ENCODE data around the gene CRK.
"Not testable (repeated sequence)": the region's sequence is repeated elsewhere in the genome, so short reads cannot be mapped to it uniquely, and the experiment has no call there.

CRK gene

DNA sequence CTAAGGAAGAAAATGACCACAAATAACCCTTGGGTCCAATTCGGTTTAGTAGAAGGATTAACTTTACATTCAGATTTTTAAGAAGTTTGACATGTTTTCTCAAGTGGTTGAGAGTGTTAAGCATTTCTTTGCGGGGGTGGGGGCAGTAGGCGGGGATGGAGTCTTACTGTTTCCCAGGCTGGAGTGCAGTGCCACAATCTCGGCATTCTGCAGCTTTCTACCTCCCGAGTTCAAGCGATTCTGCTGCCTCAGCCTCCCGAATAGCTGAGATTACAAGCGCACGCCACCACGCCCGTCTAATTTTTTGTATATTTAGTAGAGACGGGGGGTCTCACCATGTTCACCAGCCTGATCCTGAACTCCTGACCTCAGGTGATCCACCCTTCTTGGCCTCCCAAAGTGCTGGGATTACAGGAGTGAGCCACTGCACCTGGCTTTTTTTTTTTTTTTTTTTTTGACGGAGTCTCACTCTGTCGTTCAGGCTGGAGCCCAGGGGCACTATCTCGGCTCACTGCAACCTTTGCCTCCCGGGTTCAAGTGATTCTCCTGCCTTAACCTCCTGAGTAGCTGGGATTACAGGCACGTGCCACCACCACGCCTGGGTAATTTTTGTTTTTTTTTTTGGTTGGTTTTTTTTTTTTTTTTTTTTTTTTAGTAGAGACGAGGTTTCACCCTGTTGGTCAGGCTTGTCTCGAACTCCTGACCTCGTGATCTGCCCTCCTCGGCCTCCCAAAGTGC is 68.4 kb downstream of the CRK start:
- not testable (repeated sequence) for DNase-seq (ENCODE audit: low read depth in 2 of 2)

DNA sequence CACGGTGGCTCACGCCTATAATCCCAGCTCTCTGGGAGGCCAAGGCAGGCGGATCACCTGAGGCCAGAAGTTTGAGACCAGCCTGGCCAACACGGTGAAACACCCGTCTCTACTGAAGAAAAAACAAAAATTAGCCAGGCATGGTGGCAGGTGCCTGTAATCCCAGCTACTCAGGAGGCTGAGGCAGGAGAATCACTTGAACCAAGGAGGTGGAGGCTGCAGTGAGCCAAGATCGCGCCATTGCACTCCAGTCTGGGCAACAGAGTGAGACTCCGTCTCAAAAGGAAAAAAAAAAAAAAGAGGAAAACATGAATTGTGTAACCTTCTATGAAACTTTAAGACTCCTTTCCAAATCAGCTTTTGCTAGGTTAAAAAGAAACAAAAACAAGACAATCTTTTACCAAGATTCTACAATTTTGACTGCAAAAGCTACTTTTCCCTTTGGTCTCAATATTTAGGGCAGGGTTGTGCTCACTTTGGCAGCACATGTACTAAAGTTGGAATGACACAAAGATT is 69.3 kb downstream of the CRK start:
- DNase-seq (ENCODE audit: low read depth in 2 of 2) = not testable (repeated sequence)

DNA sequence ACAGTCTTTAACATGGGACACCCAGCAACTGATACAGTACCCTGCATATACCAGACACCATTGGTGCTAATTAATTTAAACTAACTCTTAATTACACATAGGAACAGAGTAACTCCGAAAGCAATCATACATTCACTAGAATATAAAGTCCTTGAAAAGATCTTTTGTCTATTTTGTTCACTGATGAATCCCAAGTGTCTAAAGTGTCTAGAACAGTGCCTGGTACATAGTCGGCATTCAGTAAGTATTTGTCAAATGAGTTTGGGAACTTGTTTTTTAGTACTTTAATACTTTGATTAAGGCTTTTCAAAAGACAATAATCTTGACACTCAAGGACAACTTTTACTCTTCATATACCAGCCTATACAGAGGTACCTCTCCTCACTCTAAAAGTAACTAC is 69.8 kb downstream of the CRK start:
- no peak for DNase-seq (ENCODE audit: low read depth in 2 of 2)

DNA sequence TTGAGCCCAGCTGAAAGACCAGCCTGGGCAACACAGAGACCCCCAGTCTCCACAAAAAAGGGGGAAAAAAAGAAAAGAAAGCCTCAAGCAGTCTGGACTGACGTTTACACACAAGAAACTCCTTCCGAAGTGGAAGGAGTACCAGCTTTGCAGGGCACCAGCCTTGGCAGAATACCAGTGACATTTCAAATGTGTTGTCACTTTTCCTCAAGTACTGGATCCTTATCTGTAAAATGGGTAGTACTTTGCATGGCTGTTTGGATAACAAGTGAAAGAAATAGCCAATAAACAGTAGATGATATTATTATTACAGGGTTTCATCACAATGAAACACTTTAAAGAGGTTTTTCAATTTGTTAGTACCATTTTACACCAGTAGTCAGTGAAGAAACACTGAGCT is 70.2 kb downstream of the CRK start:
- no peak for DNase-seq (ENCODE audit: low read depth in 2 of 2)

DNA sequence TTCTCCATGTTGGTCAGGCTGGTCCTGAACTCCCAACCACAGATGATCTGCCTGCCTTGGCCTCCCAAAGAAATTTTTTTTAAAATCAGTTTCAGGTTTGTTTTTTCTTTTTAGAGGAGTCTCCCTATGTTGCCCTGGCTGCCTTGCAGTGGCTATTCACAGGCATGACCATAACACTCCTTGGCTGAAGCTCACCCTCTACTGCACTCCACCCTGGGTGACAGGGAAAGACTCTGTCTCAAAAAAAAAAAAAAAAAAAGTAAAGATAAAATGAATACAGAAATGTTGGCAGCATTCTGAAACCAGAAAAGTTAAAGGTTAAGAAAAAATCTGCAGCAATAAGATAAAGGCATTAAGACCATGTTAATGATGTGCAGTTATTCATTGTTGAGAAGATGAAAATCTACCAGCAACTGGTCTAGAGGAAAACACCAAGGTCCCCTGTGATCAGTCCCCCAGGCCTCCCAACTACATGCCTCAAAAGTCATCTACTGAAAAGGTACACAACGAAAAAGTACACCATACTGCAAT is 71.1 kb downstream of the CRK start:
- DNase-seq (ENCODE audit: low read depth in 2 of 2) = no peak

DNA sequence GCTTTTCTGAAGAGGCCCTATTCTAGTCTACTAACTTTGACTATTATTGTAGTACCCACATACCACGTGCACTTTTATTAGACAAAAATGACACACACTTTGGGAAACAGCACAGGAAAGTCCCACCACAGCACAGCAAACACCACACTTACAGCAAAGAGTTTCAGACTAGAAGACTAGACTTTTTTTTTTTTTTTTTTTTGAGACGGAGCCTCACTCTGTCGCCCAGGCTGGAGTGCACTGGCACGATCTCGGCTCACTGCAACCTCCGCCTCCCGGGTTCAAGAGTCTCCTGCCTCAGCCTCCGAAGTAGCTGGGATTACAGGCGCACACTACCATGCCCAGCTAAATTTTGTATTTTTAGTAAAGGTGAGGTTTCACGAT is 76.1 kb downstream of the CRK start:
- DNase-seq (ENCODE audit: low read depth in 2 of 2) = no peak

DNA sequence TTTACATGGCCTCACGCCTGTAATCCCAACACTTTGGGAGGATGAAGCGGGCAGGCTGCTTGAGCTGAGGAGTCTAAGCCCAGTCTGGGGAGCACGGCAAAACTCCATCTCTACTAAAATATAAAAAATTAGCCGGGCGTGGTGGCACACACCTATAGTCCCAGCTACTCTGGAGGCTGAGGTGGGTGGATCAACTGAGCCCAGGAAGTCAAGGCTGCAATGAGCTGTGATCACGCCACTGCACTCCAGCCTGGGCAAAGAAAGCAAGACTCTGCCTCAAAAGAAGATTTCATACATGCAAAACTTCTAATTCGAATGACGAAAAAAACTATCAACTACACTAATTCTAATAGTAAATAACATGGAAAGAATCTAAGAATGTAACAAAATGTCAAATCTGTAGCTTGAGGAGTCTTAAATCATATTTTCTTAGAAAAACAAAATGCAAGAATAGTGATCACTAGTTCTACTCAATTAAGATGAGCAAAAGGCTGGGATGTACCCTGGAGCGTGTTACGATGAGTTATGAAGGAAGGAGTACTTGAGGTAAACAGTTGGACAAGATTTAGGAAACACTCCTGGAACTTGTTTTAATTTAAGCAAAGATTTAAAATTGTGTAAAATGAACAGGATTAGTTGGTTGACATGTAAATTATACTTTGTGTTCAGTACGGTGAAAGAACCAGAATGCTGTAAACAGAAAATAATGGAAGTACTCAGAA is 76.7 kb downstream of the CRK start:
- no peak for DNase-seq (ENCODE audit: low read depth in 2 of 2)

DNA sequence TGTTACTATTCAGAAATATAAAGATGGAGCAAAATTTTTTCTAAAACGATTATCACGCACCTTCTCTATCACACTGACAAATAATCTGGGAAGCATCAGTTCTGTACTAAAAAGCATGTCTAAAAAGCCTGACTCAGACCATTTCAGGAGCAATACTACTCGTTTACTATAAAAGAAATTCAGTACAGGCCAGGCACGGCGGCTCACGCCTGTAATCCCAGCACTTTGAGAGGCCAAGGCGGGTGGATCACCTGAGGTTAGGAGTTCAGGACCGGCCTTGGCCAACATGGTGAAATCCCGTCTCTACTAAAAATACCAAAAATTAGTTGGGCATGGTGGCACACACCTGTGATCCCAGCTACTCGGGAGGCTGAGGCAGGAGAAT is 77.6 kb downstream of the CRK start:
- not testable (repeated sequence) for DNase-seq (ENCODE audit: low read depth in 2 of 2)

DNA sequence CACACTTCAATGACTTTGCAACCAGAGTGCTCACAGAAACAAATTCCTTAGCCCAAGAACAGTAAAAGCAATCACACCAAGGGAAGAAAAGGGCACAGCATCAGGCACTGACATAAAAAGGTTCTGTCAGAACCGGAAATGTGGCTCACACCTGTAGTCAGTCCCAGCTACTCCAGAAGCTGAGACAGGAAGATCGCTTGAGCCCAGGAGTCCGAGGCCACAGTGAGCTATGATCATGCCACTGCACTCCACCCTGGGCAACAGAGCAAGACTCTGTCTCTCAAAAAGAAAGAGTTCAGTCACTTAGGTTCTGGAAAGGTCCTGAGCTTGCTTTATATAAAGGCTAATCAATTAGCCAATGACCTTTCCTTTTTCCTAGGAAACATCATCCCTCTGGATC is 78.7 kb downstream of the CRK start:
- no peak for DNase-seq (ENCODE audit: low read depth in 2 of 2)

DNA sequence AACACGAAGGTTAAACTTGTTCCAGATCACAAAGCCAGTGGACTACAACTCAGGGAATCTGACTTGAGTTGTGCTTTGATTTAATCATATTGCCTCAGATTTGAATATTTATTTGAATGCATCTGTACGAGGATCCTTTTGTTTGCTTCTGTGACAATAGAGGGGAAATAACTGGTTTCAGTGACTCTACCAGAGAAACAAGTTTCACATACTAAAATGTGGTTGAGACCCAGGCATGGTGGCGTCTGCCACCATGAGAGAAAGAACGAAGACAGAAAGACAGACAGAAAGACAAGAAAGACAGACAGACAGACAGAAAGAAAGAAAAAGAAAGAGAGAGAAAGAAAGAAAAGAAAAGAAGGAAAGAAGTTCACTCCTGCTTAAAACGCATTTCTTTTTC is 80.0 kb downstream of the CRK start:
- DNase-seq (ENCODE audit: low read depth in 2 of 2) = no peak

DNA sequence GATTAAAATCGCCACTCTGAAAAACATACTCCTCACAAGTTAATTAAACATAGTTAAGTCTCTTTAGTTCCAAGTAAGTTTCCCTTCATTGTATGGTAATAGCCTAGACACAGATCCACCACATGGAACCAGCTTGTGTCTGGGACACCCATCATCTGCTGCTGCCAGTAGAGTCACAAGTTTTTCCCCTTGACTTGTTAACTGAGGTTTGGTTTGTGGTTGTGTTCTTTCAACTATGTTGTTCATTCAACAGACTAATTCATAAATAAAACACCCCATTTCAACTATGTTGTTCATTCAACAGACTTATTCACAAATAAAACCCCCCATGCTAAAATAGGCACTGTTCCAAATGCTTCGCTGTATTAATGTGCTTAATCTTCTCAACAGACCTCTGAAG is 80.4 kb downstream of the CRK start:
- DNase-seq (ENCODE audit: low read depth in 2 of 2) = no peak

DNA sequence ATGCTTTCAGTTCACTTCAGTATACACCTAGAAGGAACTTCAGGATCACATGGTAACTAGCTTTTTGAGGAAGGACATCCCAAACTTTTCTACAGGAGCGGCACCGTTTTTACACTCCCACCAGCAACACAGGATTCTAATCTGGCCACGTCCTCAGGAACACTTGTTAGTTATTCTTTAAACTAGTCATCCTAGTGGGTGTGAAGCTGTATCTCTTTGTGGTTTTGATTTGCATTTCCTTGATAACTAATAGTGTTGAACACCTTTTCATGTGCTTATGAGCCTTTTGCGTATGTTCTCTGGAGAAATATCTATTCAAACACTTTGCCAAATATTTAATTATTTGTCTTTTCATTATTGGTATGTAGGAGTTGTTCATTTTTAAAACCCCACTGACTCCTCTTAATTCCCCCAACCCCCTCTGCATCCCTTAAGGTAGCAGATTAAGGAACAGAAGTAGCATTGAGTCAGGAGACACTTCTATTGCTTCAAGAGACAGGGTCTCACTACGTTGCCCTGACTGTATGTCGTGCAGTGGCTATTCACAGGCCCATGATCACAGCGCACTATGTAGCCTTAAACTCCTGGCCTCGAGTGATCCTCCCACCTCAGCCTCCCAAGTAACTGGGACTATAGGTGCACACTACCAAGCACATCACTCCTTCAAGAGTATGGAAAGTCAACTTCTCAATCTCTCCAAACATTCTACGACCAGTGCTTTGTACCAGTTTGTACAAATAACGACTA is 81.4 kb downstream of the CRK start:
- no peak for DNase-seq (ENCODE audit: low read depth in 2 of 2)

DNA sequence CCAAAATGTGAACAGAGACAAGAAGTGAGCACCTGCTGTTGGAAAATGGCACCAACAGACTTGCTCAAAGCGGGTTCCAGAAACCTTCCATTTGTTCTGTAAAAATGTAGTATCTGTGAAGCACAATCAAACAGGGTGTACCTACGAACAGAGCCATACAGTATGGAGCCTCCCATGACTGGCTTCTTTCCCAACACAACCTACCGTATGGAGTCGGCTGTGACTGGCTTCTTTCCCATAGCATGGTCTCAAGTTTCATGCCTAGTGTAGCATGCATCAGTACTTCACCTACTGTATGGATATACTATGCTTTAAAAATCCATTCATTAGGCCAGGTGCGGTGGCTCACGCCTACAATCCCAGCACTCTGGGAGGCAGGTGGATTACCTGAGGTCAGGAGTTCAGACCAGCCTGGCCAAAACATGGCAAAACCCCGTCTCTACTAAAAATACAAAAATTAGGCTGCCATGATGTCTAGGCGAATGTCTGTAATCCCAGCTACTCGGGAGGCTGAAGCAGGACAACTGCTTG is 82.3 kb downstream of the CRK start:
- no peak for DNase-seq (ENCODE audit: low read depth in 2 of 2)

DNA sequence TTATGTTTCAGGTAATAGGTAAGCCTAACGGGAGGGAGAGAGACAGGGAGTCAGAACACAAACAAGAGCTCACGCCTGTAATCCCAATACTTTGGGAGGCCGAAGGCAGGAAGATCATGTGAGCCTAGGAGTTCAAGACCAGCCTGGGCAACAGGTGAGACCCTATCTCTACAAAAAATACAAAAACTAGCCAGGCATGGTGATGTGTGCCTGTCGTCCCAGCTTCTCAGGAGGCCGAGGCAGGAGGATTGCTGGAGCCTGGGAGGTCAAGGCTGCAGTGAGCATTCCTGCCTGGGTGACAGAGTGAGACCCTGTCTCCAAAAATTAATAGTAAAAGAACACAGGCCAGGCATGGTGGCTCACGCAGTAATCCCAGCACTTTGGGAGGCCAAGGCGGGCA is 83.4 kb downstream of the CRK start:
- no peak for DNase-seq (ENCODE audit: low read depth in 2 of 2)

DNA sequence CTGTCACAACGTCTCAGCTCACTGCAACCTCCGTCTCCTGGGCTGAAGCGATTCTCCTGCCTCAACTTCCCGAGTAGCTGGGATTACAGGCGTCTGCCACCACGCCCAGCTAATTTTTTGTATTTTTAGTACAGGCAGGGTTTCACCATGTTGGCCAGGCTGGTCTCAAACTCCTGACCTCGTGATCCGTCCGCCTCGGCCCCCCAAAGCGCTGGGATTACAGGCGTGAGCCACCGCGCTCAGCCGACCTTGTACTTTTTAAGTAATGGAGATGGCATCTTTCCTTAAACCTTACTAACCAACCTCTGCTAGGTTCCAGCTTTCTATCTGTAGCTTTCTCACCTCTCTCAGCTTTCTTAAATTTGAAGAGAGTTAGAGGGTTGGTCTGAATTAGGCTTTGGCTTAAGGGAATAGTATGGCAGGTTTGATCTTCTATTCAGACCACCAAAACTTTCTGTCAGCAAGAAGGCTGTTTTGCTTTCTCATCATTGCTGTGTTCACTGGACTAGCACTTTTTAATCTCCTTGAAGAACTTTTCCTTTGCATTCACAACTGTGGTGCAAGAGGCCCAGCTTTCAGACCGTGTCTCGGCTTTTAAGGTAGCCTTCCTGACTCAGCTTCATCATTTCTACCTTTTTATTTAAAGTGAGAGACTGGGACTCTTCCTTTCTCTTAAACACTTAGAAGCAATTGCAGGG is 84.0 kb downstream of the CRK start:
- no peak for DNase-seq (ENCODE audit: low read depth in 2 of 2)

Data from activated CD4-positive, alpha-beta T cell treated with anti-CD3 and anti-CD28 coated beads for 24 hours (primary cell).